ENCODE results near the gene UFSP2.
A peak's percentile ranks its signal among the peaks of the same experiment; 100 is the strongest.

The UFSP2 gene, protein sequence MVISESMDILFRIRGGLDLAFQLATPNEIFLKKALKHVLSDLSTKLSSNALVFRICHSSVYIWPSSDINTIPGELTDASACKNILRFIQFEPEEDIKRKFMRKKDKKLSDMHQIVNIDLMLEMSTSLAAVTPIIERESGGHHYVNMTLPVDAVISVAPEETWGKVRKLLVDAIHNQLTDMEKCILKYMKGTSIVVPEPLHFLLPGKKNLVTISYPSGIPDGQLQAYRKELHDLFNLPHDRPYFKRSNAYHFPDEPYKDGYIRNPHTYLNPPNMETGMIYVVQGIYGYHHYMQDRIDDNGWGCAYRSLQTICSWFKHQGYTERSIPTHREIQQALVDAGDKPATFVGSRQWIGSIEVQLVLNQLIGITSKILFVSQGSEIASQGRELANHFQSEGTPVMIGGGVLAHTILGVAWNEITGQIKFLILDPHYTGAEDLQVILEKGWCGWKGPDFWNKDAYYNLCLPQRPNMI

GRCh38 chr4:185425647-185426352 lies at the start of gene UFSP2:
UFSP2 (minus strand) TSS chr4:185425964; CDS start chr4:185425868, 96 bp downstream.
- TF ChIP-seq, protein P1, sequence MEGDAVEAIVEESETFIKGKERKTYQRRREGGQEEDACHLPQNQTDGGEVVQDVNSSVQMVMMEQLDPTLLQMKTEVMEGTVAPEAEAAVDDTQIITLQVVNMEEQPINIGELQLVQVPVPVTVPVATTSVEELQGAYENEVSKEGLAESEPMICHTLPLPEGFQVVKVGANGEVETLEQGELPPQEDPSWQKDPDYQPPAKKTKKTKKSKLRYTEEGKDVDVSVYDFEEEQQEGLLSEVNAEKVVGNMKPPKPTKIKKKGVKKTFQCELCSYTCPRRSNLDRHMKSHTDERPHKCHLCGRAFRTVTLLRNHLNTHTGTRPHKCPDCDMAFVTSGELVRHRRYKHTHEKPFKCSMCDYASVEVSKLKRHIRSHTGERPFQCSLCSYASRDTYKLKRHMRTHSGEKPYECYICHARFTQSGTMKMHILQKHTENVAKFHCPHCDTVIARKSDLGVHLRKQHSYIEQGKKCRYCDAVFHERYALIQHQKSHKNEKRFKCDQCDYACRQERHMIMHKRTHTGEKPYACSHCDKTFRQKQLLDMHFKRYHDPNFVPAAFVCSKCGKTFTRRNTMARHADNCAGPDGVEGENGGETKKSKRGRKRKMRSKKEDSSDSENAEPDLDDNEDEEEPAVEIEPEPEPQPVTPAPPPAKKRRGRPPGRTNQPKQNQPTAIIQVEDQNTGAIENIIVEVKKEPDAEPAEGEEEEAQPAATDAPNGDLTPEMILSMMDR (conservative IDR thresholded peaks at IDR 0.05) = no peak

DNA sequence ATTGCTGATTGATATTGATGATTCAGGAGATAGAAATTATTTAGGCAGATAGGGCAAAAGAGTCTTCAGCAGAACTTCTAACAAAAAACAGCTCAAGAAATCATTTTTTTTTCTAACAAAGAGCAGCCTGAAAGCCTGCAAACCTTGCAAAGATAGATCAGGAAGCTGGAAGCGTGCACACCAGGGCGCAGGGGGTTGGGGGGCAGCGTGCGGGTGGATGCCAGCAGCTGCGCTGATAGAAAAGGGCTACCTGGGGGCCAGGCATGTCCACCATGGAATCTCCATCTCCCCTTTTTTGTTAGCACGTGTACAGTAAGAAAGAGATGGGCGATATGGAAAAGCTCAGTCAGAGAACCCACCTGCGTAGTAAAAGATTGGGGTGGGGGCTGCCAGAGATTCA lies 47.5 kb upstream of the UFSP2 start:
- H3K27ac ChIP-seq = no peak overlapping the region
- TF ChIP-seq, protein P1 (conservative IDR thresholded peaks at IDR 0.05) = no peak

More at GRCh38 chr4:185425647-185426352, at the start of gene UFSP2:
- peak within 1 kb of the TSS; percentile 97 for H3K27ac ChIP-seq

- H3K27ac ChIP-seq = peak overlapping the region; percentile 74
- TF ChIP-seq, protein P1 (conservative IDR thresholded peaks at IDR 0.05) = no peak
Measured at GRCh38 chr4:185472103-185472542, 46.4 kb upstream of the UFSP2 start.

- TF ChIP-seq, protein P1 (conservative IDR thresholded peaks at IDR 0.05) = peak; percentile 87
- peak within 1 kb of the TSS; percentile 85 for H3K27ac ChIP-seq
Measured at GRCh38 chr4:185471235-185472102, 45.7 kb upstream of the UFSP2 start, which contains the start of gene CCDC110. CCDC110 (minus strand) TSS chr4:185471733; CDS start chr4:185471683, 50 bp downstream.

DNA sequence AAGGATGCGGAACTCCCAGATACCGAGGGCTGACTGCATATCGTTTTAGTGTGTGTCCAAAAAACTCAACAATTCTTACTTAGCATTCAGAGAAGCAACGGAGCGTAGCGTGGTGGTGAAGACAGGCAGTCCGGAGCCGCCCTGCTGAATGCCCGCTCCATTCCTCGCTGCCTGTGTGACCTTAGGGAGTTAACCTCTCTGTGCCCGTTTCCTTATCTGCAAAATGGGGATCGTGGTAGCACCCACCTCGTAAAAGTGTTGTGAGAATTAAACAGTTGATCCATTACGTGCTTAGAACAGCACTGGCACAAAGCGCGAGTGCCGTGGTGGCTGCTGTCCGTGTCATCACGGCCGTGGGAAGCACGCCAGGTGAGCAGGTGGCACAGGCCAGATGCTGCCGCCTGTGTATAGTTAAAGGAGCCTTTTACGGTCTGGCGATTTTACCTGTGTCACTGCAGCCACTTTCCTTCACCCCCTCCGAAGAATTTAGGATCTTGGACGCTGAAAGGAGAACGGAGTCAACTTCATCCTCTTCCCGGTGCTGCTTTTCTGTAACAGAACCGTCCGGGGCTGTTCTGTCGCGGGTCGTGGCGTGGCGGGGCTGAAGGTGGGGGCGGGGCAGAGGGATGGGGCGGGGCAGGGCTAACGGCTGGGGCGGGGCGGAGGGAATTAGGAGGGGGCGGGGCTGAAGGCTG lies 44.9 kb upstream of the UFSP2 start:
- peak overlapping the region; percentile 85 for H3K27ac ChIP-seq
- TF ChIP-seq, protein P1 (conservative IDR thresholded peaks at IDR 0.05) = no peak

- TF ChIP-seq, protein P1 (conservative IDR thresholded peaks at IDR 0.05) = no peak
- H3K27ac ChIP-seq = peak overlapping the region; percentile 85; the same call in 1 of the 2 replicates
Measured at GRCh38 chr4:185469580-185470154, 43.9 kb upstream of the UFSP2 start.

Measured in VCaP (cell line).